Sigmoid colon (tissue), 7 donors: Measurements from ENCODE around the gene PRSS8. TPM values are rescaled to one million over a fixed set of nuclear protein-coding genes. Genes with fewer than 3 reads are reported as not detected.

Experiments
- DNase-seq: peaks from one replicate; pipeline ENCODE4 v3.0.0-alpha.2; 2019
- H3K27ac ChIP-seq, 4 donors: fragments of 200-600 bp; sonication (generic); one replicate each; pipeline ENCODE4 v1.5.1; 2016 to 2019; ENCODE audit warnings: mild to moderate bottlenecking in 1 of 4
- H3K27me3 ChIP-seq, 3 donors: fragments of 200-600 bp; sonication (generic); one replicate each; pipeline ENCODE4 v1.5.1; 2019; ENCODE audit warnings: mild to moderate bottlenecking in 1 of 3
- H3K36me3 ChIP-seq, 4 donors: fragments of 200-600 bp; sonication (generic); one replicate each; pipeline ENCODE4 v1.5.1; 2016 to 2019
- H3K4me1 ChIP-seq, 4 donors: fragments of 200-600 bp; sonication (generic); one replicate each; pipeline ENCODE4 v1.5.1; 2017 to 2019
- H3K4me3 ChIP-seq, 4 donors: fragments of 200-600 bp; sonication (generic); one replicate each; pipeline ENCODE4 v1.5.1; 2017 to 2019; ENCODE audit warnings: mild to moderate bottlenecking in 2 of 4, moderate library complexity in 1 of 4
- H3K9me3 ChIP-seq, 4 donors: fragments of 200-600 bp in 3 of 4; sonication (generic) in 3 of 4; one replicate each; pipeline versions ENCODE4 v1.5.1 to v1.6.1; 2013 to 2019
- EP300 ChIP-seq, 4 donors: sonication (generic); formaldehyde crosslinking; IDR thresholded peaks; one replicate each; pipeline ENCODE4 v1.6.1; 2017; ENCODE audit warnings: antibody characterized with exemption in 4 of 4
- POLR2A ChIP-seq, 2 donors: fragments of 450-650 bp; IDR thresholded peaks; one replicate each; pipeline ENCODE4 v1.6.1; 2016; ENCODE audit warnings: antibody characterized with exemption in 2 of 2, mild to moderate bottlenecking in 2 of 2, moderate library complexity in 2 of 2
- POLR2AphosphoS5 ChIP-seq, 4 donors: sonication (generic); formaldehyde crosslinking; IDR thresholded peaks; one replicate each; pipeline ENCODE4 v1.6.1; 2017; ENCODE audit warnings: antibody characterized with exemption in 4 of 4
- WGBS, 2 donors: extraction: QIAGEN DNeasy Blood & Tissue Kit; methylation state at CpG; one replicate each; pipeline ENCODE4 v1.1.7; 2013; 5-methylcytosine and 5-hydroxymethylcytosine counted together
- intact Hi-C: fragments of 100-400 bp; cut with DNase I; formaldehyde crosslinking; loops from one replicate; pipeline ENCODE4 v1.15.1; 2023
- polyA plus RNA-seq, 3 donors: library from polyadenylated mRNA; stranded (reverse); fragments of 200-250 nt; gene quantifications; one replicate each; pipeline ENCODE4 v1.2.3, GENCODE V29; 2013
- total RNA-seq, 4 donors: library from RNA; depleted of rRNA; stranded (reverse); fragments of >200 nt; gene quantifications; one replicate each; pipeline ENCODE4 v1.1.0, GENCODE V29; 2016
- TF ChIP-seq, protein P1 (sequence below), 4 experiments: fragments of 450-650 bp in 3 of 4; fragments of 200-600 bp in 1 of 4; IDR thresholded peaks; one replicate each; pipeline ENCODE4 v1.5.1; 2016 to 2019; ENCODE audit warnings: antibody characterized with exemption in 4 of 4, mild to moderate bottlenecking in 3 of 4, moderate library complexity in 2 of 4
- donor health status: healthy with polysubstance abuse.
- donor health status: Bipolar disorder and iron deficiency.
- donor health status: healthy.

PRSS8 gene
- total and polyA plus RNA-seq, 7 donors: 0.16 to 342 (median 28.9) TPM; not detected in 1

DNA sequence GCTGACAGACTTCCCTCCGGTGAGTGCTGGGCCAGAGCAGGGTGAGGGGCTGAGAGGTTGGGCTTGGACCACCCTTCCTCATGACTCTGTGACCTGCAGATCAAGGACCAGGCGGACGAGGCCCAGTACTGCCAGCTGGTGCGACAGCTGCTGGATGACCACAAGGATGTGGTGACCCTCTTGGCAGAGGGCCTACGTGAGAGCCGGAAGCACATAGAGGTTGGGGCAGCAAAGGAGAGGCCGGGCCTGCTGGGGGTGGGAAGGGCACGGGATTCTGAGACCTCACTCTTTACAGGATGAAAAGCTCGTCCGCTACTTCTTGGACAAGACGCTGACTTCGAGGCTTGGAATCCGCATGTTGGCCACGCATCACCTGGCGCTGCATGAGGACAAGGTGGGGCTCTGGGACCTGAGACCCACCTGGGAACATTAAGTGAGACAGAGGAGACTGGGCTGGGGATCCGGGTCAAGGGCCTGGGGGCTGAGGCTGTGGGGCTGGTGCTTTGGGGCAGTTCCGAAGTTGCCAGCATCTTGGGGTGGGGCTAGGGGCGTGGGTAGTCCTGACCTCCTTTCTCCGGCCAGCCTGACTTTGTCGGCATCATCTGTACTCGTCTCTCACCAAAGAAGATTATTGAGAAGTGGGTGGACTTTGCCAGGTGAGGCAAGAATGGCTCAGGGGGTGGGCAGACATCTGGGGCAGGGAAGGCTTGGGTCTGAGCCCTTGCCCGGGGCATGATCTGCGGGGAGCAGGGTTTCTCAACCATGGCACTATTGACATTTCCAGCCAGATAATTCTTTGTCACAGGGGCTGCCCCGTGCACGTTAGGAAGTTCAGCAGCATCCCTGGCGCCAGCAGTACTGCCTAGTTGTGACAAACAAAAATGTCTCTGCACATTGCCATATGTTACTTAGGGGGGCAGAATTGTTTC lies 25.2 kb downstream of the PRSS8 start:
- H3K36me3 ChIP-seq: peaks cover 14 to 38% (median 26%) of the 10 kb centered on the region in 4 donors
- no peaks in the 10 kb centered on the region for H3K9me3 ChIP-seq
- H3K4me3 ChIP-seq: no peak overlapping the region
- H3K27me3 ChIP-seq: no peaks in the 10 kb centered on the region
- peaks cover 0 to 39% (median 27%) of the 10 kb centered on the region in 4 donors for H3K4me1 ChIP-seq
- TF ChIP-seq, protein P1, sequence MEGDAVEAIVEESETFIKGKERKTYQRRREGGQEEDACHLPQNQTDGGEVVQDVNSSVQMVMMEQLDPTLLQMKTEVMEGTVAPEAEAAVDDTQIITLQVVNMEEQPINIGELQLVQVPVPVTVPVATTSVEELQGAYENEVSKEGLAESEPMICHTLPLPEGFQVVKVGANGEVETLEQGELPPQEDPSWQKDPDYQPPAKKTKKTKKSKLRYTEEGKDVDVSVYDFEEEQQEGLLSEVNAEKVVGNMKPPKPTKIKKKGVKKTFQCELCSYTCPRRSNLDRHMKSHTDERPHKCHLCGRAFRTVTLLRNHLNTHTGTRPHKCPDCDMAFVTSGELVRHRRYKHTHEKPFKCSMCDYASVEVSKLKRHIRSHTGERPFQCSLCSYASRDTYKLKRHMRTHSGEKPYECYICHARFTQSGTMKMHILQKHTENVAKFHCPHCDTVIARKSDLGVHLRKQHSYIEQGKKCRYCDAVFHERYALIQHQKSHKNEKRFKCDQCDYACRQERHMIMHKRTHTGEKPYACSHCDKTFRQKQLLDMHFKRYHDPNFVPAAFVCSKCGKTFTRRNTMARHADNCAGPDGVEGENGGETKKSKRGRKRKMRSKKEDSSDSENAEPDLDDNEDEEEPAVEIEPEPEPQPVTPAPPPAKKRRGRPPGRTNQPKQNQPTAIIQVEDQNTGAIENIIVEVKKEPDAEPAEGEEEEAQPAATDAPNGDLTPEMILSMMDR (IDR thresholded peaks at IDR 0.05): no peak
- TF ChIP-seq EP300 (IDR thresholded peaks at IDR 0.05) (no peak), POLR2AphosphoS5 (IDR thresholded peaks at IDR 0.05) (no peak), POLR2A (IDR thresholded peaks at IDR 0.05) (no peak)
- no peak overlapping the region for H3K27ac ChIP-seq
- DNase-seq: no peak
- WGBS, 2 donors: 90 to 91% methylated on average over 26 of the region's 26 CpGs
- intact Hi-C loops: loop anchor here (10.0 kb wide), 1 partner anchor 344 kb away; the partner anchor contains the start of gene ARMC5

DNA sequence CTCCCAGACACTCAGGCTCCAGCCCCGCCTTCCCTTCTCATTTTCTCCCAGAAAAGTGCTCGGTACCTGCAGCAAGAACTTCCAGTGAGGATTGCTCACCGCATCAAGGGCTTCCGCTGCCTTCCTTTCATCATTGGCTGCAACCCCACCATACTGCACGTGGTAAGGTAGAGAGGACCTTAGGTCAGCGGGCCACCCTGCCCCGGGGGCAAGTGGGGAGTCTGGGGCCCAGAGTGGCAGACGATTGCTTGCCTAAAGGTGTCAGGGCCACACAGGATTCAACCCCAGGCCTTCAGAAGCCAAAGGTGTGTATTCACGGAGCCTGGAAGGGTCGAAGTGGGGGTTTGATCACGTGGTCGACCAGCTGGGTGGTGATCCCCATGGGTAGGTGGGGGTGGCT lies 25.9 kb downstream of the PRSS8 start:
- intact Hi-C loops: loop anchor here (5.0 to 10.0 kb wide), 2 partner anchors 33 to 345 kb away; partner anchors contain the start of gene ARMC5
- H3K4me1 ChIP-seq: peaks cover 0 to 36% (median 27%) of the 10 kb centered on the region in 4 donors
- TF ChIP-seq POLR2A (IDR thresholded peaks at IDR 0.05) (no peak), EP300 (IDR thresholded peaks at IDR 0.05) (no peak), POLR2AphosphoS5 (IDR thresholded peaks at IDR 0.05) (no peak)
- TF ChIP-seq, protein P1 (IDR thresholded peaks at IDR 0.05): no peak
- no peaks in the 10 kb centered on the region for H3K27me3 ChIP-seq
- peaks cover 14 to 38% (median 26%) of the 10 kb centered on the region in 4 donors for H3K36me3 ChIP-seq
- H3K27ac ChIP-seq: peak overlapping the region; percentile 88 to 89 (median 89)
- WGBS, 2 donors: 88 to 93% methylated on average over 12 of the region's 12 CpGs
- DNase-seq: no peak
- H3K9me3 ChIP-seq: no peaks in the 10 kb centered on the region
- peak overlapping the region in 2 of 4 donors; percentile 86 to 97 for H3K4me3 ChIP-seq

DNA sequence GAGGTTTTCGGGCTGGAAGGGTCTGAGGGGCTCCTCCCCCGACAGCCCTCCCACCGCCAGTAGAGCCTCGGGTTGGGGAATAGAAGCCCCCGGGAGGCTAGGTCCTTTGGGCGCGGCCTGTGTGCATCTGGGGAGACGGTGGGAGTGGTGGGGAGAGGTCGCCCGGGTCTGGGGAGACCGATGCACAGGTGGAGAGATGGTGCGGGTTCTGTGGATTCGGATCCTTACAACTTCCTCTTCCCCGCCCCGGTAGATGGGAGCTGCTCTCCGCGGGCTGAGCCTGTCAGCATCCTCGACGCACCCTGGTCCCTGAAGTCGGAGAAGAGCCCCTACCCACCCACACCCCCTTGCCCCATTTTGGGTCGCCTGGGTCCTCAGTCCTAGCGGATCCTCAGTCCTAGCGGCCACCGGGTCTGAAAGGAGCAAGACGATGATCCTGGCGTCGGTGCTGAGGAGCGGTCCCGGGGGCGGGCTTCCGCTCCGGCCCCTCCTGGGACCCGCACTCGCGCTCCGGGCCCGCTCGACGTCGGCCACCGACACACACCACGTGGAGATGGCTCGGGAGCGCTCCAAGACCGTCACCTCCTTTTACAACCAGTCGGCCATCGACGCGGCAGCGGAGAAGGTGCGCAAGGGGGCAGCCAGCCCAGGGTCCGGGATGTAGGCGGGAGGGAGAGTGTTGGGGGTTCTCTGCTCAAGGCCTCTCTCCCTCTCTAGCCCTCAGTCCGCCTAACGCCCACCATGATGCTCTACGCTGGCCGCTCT lies 26.6 kb downstream of the PRSS8 start:
- peaks cover 14 to 38% (median 26%) of the 10 kb centered on the region in 4 donors for H3K36me3 ChIP-seq
- DNase-seq: no peak
- peaks cover 0 to 32% (median 27%) of the 10 kb centered on the region in 4 donors for H3K4me1 ChIP-seq
- intact Hi-C loops: loop anchor here (5.0 kb wide), 1 partner anchor 33 kb away; no protein-coding TSS in a partner anchor
- 45 to 51% methylated on average over 57 of the region's 57 CpGs for WGBS, 2 donors
- H3K27me3 ChIP-seq: no peaks in the 10 kb centered on the region
- TF ChIP-seq POLR2AphosphoS5 (IDR thresholded peaks at IDR 0.05): no peak
- TF ChIP-seq, protein P1 (IDR thresholded peaks at IDR 0.05): no peak
- no peak for TF ChIP-seq POLR2A (IDR thresholded peaks at IDR 0.05)
- no peak for TF ChIP-seq EP300 (IDR thresholded peaks at IDR 0.05)
- H3K9me3 ChIP-seq: no peaks in the 10 kb centered on the region
- H3K4me3 ChIP-seq: peak overlapping the region; percentile 86 to 97 (median 86)
- H3K27ac ChIP-seq: peak overlapping the region; percentile 88 to 89 (median 89)

DNA sequence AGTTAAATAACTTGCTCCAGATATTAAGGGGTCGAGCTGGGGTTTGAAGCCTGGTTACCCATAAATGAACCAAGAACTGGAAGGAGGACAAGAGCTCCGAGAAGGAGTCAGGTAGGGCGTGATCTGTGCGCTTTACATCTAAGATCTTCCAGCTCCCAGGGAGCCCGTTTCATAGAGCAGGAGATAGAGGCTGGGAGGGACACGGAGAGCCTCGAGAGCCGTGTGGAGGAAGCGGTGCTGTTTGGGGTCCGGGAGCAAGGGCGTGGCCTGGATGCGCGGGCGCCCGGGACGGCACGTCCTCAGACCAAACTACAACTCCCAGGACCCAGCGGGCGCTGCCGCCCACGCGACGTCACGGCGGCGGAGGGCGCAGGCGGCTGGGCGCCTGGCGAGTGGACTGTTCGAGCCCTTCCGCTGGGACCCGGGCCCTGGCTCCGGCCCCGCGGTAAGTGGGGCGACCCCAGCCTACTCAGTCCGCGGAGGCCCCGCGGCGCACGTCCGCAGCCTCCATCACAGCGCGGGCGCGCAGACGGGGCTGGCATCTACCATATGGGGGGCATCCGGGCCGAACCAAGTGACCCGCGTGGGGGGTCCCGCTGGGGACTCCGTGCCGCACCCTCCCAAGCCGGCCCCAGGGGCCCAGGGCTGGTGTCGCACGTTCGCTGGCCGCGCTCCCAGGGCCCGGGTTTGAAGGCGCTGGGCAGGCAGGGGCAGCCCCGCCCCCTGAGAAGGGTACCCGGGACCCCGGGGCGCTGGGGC lies 27.3 kb downstream of the PRSS8 start, which contains the start of gene BCKDK:
Gene BCKDK (plus strand): TSS at position 352 of the 759 bp plus-strand sequence. CDS start 838 bp downstream, outside the sequence.
- intact Hi-C loops: loop anchor here (5.0 kb wide), 1 partner anchor 34 kb away; no protein-coding TSS in a partner anchor
- DNase-seq: peak; percentile 88
- TF ChIP-seq, protein P1 (IDR thresholded peaks at IDR 0.05): no peak
- TF ChIP-seq POLR2AphosphoS5 (IDR thresholded peaks at IDR 0.05) (peak; percentile 61 to 88 (median 77)), POLR2A (IDR thresholded peaks at IDR 0.05) (peak; percentile 29 to 42), EP300 (IDR thresholded peaks at IDR 0.05) (no peak)

More for the DNA sequence above, 27.3 kb downstream of the PRSS8 start, which contains the start of gene BCKDK:
- WGBS, 2 donors: 4% methylated on average over 68 of the region's 68 CpGs
- Histone ChIP-seq H3K36me3 (peaks cover 14 to 38% (median 26%) of the 10 kb centered on the region in 4 donors), H3K9me3 (no peaks in the 10 kb centered on the region), H3K4me3 (peak within 1 kb of the TSS; percentile 86 to 97 (median 86)), H3K27ac (peak within 1 kb of the TSS; percentile 88 to 89 (median 89)), H3K27me3 (no peaks in the 10 kb centered on the region), H3K4me1 (peaks cover 0 to 32% (median 27%) of the 10 kb centered on the region in 4 donors)
